GM23338 (cell line): ENCODE results near the gene GLCCI1.

Experiments used
- CREB1 ChIP-seq: fragments of 250-450 bp; sonication (Bioruptor Pico); IDR thresholded peaks from 2 replicates; pipeline ENCODE4 v1.5.0; 2020; ENCODE audit warnings: low read depth, mild to moderate bottlenecking, moderate library complexity
- EZH2 ChIP-seq: fragments of 200-600 bp; sonication (generic); IDR thresholded peaks from one replicate; pipeline ENCODE4 v1.8.0; 2017; ENCODE audit warnings: antibody characterized with exemption, mild to moderate bottlenecking, low read depth; ENCODE audit not compliant: unreplicated experiment
- EZH2phosphoT487 ChIP-seq: fragments of 200-600 bp; sonication (generic); IDR thresholded peaks from one replicate; pipeline ENCODE4 v1.8.1; 2018; ENCODE audit warnings: antibody characterized with exemption; ENCODE audit not compliant: unreplicated experiment
- JUNB ChIP-seq: IDR thresholded peaks from one replicate; pipeline ENCODE4 v1.6.1; 2016; ENCODE audit warnings: antibody characterized with exemption; ENCODE audit not compliant: unreplicated experiment
- POLR2AphosphoS5 ChIP-seq: IDR thresholded peaks from 2 replicates; pipeline ENCODE4 v1.6.1; 2016; ENCODE audit warnings: antibody characterized with exemption, low read depth
- STAT1 ChIP-seq: IDR thresholded peaks from one replicate; pipeline ENCODE4 v1.6.1; 2016; ENCODE audit warnings: antibody characterized with exemption; ENCODE audit not compliant: unreplicated experiment
- ZNF114 ChIP-seq: fragments of 250-450 bp; sonication (Bioruptor Pico); IDR thresholded peaks from 2 replicates; pipeline ENCODE4 v1.5.0; 2020; ENCODE audit warnings: mild to moderate bottlenecking, moderate library complexity
- TF ChIP-seq, protein P1 (sequence below), 2 experiments: fragments of 200-600 bp in 1 of 2; sonication (generic) in 1 of 2; conservative IDR thresholded peaks; 2 replicates each; pipeline versions ENCODE4 v1.5.1 to v1.6.1; 2016 to 2017; ENCODE audit warnings: antibody characterized with exemption in 2 of 2, low read depth in 2 of 2, mild to moderate bottlenecking in 2 of 2, moderate library complexity in 1 of 2
- TF ChIP-seq, protein P2 (sequence below): IDR thresholded peaks from 2 replicates; pipeline ENCODE4 v1.6.1; 2016; ENCODE audit warnings: antibody characterized with exemption
- TF ChIP-seq, protein P3 (sequence below): IDR thresholded peaks from one replicate; pipeline ENCODE4 v1.6.1; 2018; ENCODE audit warnings: antibody characterized with exemption; ENCODE audit not compliant: unreplicated experiment

DNA sequence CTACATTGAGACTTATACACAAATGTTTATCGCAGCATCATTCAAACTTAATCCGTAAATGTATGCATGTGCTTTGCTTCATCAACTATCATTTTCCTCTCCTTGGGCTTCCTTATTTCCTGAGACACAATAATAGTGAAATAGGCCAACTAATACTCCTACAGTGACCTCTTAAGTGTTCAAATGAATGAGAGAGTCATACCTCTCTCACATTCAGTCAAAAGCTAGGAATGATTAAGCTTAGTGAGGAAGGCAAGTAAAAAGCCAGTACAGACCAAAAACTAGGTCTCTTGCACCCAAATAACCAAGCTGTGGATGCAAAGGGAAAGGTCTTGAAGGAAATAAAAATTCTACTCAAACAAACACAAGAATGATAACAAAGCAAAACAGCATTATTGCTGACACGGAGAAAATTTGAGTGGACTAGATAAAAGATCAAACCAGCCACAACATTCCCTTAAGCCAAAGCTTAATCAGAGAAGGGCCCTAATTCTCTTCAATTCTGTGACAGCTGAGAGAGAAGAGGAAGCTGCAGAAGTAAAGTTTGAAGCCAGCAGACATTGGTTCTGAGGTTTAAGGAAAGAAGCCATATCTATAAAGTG is 72.3 kb downstream of the GLCCI1 start:
- no peak for TF ChIP-seq POLR2AphosphoS5
- TF ChIP-seq, protein P1, sequence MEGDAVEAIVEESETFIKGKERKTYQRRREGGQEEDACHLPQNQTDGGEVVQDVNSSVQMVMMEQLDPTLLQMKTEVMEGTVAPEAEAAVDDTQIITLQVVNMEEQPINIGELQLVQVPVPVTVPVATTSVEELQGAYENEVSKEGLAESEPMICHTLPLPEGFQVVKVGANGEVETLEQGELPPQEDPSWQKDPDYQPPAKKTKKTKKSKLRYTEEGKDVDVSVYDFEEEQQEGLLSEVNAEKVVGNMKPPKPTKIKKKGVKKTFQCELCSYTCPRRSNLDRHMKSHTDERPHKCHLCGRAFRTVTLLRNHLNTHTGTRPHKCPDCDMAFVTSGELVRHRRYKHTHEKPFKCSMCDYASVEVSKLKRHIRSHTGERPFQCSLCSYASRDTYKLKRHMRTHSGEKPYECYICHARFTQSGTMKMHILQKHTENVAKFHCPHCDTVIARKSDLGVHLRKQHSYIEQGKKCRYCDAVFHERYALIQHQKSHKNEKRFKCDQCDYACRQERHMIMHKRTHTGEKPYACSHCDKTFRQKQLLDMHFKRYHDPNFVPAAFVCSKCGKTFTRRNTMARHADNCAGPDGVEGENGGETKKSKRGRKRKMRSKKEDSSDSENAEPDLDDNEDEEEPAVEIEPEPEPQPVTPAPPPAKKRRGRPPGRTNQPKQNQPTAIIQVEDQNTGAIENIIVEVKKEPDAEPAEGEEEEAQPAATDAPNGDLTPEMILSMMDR (conservative IDR thresholded peaks at IDR 0.05; ENCODE audit: low read depth in 2 of 2): no peak
- TF ChIP-seq, protein P2, sequence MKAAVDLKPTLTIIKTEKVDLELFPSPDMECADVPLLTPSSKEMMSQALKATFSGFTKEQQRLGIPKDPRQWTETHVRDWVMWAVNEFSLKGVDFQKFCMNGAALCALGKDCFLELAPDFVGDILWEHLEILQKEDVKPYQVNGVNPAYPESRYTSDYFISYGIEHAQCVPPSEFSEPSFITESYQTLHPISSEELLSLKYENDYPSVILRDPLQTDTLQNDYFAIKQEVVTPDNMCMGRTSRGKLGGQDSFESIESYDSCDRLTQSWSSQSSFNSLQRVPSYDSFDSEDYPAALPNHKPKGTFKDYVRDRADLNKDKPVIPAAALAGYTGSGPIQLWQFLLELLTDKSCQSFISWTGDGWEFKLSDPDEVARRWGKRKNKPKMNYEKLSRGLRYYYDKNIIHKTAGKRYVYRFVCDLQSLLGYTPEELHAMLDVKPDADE: no peak
- no peak for TF ChIP-seq EZH2
- TF ChIP-seq, protein P3, sequence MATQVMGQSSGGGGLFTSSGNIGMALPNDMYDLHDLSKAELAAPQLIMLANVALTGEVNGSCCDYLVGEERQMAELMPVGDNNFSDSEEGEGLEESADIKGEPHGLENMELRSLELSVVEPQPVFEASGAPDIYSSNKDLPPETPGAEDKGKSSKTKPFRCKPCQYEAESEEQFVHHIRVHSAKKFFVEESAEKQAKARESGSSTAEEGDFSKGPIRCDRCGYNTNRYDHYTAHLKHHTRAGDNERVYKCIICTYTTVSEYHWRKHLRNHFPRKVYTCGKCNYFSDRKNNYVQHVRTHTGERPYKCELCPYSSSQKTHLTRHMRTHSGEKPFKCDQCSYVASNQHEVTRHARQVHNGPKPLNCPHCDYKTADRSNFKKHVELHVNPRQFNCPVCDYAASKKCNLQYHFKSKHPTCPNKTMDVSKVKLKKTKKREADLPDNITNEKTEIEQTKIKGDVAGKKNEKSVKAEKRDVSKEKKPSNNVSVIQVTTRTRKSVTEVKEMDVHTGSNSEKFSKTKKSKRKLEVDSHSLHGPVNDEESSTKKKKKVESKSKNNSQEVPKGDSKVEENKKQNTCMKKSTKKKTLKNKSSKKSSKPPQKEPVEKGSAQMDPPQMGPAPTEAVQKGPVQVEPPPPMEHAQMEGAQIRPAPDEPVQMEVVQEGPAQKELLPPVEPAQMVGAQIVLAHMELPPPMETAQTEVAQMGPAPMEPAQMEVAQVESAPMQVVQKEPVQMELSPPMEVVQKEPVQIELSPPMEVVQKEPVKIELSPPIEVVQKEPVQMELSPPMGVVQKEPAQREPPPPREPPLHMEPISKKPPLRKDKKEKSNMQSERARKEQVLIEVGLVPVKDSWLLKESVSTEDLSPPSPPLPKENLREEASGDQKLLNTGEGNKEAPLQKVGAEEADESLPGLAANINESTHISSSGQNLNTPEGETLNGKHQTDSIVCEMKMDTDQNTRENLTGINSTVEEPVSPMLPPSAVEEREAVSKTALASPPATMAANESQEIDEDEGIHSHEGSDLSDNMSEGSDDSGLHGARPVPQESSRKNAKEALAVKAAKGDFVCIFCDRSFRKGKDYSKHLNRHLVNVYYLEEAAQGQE: no peak
- no peak for TF ChIP-seq JUNB
- no peak for TF ChIP-seq STAT1
- no peak for TF ChIP-seq ZNF114 (CRISPR knock-in tag)
- no peak for TF ChIP-seq EZH2phosphoT487
- TF ChIP-seq CREB1: no peak
